Epithelial cell of prostate (primary cell): Measurements from ENCODE around the gene RARB.

Experiments used
- DNase-seq: peaks from one replicate; pipeline ENCODE4 v3.0.0-alpha.2; 2011; ENCODE audit warnings: low read depth, low spot score
- H3K27ac ChIP-seq: fragments of 450-650 bp; 2 replicates; pipeline ENCODE4 v1.5.1; 2017; ENCODE audit warnings: mild to moderate bottlenecking

The RARB gene

GRCh38 chr3:25586553-25586952 lies 158.5 kb downstream of the RARB start:
- H3K27ac ChIP-seq: no peak overlapping the region
- DNase-seq: no peak

- H3K27ac ChIP-seq: no peak overlapping the region
- DNase-seq: no peak
These were observed 159.0 kb downstream of the RARB start for GRCh38 chr3:25587094-25587493.

- no peak for DNase-seq
- no peak overlapping the region for H3K27ac ChIP-seq
These were observed 159.5 kb downstream of the RARB start for GRCh38 chr3:25587526-25587925.

GRCh38 chr3:25587975-25588374 lies 159.9 kb downstream of the RARB start:
- no peak for DNase-seq
- no peak overlapping the region for H3K27ac ChIP-seq

- H3K27ac ChIP-seq: no peak overlapping the region
- DNase-seq: no peak
These were observed 160.5 kb downstream of the RARB start for GRCh38 chr3:25588441-25589103.

- DNase-seq: no peak
- no peak overlapping the region for H3K27ac ChIP-seq
These were observed 161.2 kb downstream of the RARB start for GRCh38 chr3:25589104-25589782.

- H3K27ac ChIP-seq: no peak overlapping the region
- no peak for DNase-seq
These were observed 161.8 kb downstream of the RARB start for GRCh38 chr3:25589783-25590258.

GRCh38 chr3:25592510-25592968 lies 164.5 kb downstream of the RARB start:
- peak; percentile 40 for DNase-seq
- H3K27ac ChIP-seq: no peak overlapping the region

- H3K27ac ChIP-seq: no peak overlapping the region
- no peak for DNase-seq
These were observed 164.9 kb downstream of the RARB start for GRCh38 chr3:25593001-25593400.

GRCh38 chr3:25594007-25594502 lies 166.0 kb downstream of the RARB start:
- DNase-seq: no peak
- no peak overlapping the region for H3K27ac ChIP-seq

- DNase-seq: no peak
- H3K27ac ChIP-seq: no peak overlapping the region
These were observed 169.6 kb downstream of the RARB start for GRCh38 chr3:25597535-25598101.

- DNase-seq: no peak
- no peak overlapping the region for H3K27ac ChIP-seq
These were observed 175.6 kb downstream of the RARB start for GRCh38 chr3:25603703-25604102.

GRCh38 chr3:25604107-25604805 lies 176.2 kb downstream of the RARB start:
- no peak for DNase-seq
- H3K27ac ChIP-seq: no peak overlapping the region

GRCh38 chr3:25610167-25610566 lies 182.1 kb downstream of the RARB start:
- H3K27ac ChIP-seq: no peak overlapping the region
- DNase-seq: no peak

- no peak for DNase-seq
These were observed 182.7 kb downstream of the RARB start for GRCh38 chr3:25610779-25611178.

GRCh38 chr3:25611193-25611592 lies 183.1 kb downstream of the RARB start:
- no peak for DNase-seq
- H3K27ac ChIP-seq: no peak overlapping the region

More at GRCh38 chr3:25610779-25611178, 182.7 kb downstream of the RARB start:
- H3K27ac ChIP-seq: no peak overlapping the region

- no peak for DNase-seq
- no peak overlapping the region for H3K27ac ChIP-seq
These were observed 190.0 kb downstream of the RARB start for GRCh38 chr3:25618028-25618427.

GRCh38 chr3:25619382-25619781 lies 191.3 kb downstream of the RARB start:
- no peak overlapping the region for H3K27ac ChIP-seq
- no peak for DNase-seq

- no peak overlapping the region for H3K27ac ChIP-seq
- no peak for DNase-seq
These were observed 192.4 kb downstream of the RARB start for GRCh38 chr3:25620493-25620892.

- peak; percentile 18 for DNase-seq
- H3K27ac ChIP-seq: no peak overlapping the region
These were observed 193.0 kb downstream of the RARB start for GRCh38 chr3:25621087-25621486.

- no peak for DNase-seq
- no peak overlapping the region for H3K27ac ChIP-seq
These were observed 203.9 kb downstream of the RARB start for GRCh38 chr3:25631989-25632388.
